IPS-NIHi11 (cell line): ENCODE measurements around the gene TXNRD2.
A peak's percentile ranks its signal among the peaks of the same experiment; 100 is the strongest.
"Not testable (repeated sequence)": the region's sequence is repeated elsewhere in the genome, so short reads cannot be mapped to it uniquely, and the experiment has no call there.

Source experiments
- DNase-seq: peaks from one replicate; pipeline ENCODE4 v3.0.0; 2012; ENCODE audit warnings: mixed read lengths, low spot score

The TXNRD2 gene

GRCh38 chr22:19888131-19888746, 53.4 kb downstream of the TXNRD2 start:
- no peak for DNase-seq

- DNase-seq: no peak
Measured at GRCh38 chr22:19887256-19887985, 54.2 kb downstream of the TXNRD2 start.

- DNase-seq: no peak
Measured at GRCh38 chr22:19886605-19887255, 54.9 kb downstream of the TXNRD2 start.

- no peak for DNase-seq
Measured at GRCh38 chr22:19885841-19886592, 55.6 kb downstream of the TXNRD2 start.

- no peak for DNase-seq
Measured at GRCh38 chr22:19884954-19885751, 56.5 kb downstream of the TXNRD2 start.

GRCh38 chr22:19884161-19884953, 57.3 kb downstream of the TXNRD2 start:
- DNase-seq: no peak

GRCh38 chr22:19883446-19883845, 58.2 kb downstream of the TXNRD2 start:
- DNase-seq: not testable (repeated sequence)

GRCh38 chr22:19882446-19883381, 58.9 kb downstream of the TXNRD2 start:
- no peak for DNase-seq

- DNase-seq: peak; percentile 90
Measured at GRCh38 chr22:19880786-19881569, 60.6 kb downstream of the TXNRD2 start.

- DNase-seq: no peak
Measured at GRCh38 chr22:19879992-19880785, 61.4 kb downstream of the TXNRD2 start.

- DNase-seq: no peak
Measured at GRCh38 chr22:19879643-19879991, 62.0 kb downstream of the TXNRD2 start.

GRCh38 chr22:19879246-19879570, 62.4 kb downstream of the TXNRD2 start:
- no peak for DNase-seq

GRCh38 chr22:19878461-19879245, 63.0 kb downstream of the TXNRD2 start:
- DNase-seq: no peak

- DNase-seq: no peak
Measured at GRCh38 chr22:19877626-19878339, 63.8 kb downstream of the TXNRD2 start.

- no peak for DNase-seq
Measured at GRCh38 chr22:19876941-19877625, 64.5 kb downstream of the TXNRD2 start.

- DNase-seq: no peak
Measured at GRCh38 chr22:19876314-19876940, 65.2 kb downstream of the TXNRD2 start.
